H1 (cell line): ENCODE data around the gene NELL1. TPM values are rescaled to one million over a fixed set of nuclear protein-coding genes. Genes with fewer than 3 reads are reported as not detected.

Experiments
- CTCF ChIA-PET: fragments of 300-600 bp; sonication (Branson Sonifier 250); formaldehyde crosslinking; loops from one replicate; lab custom pipeline; 2021; ENCODE audit not compliant: partially characterized antibody; lab: Charles Lee
- POLR2A ChIA-PET: fragments of 300-600 bp; sonication (Branson Sonifier 250); formaldehyde crosslinking; loops from one replicate; lab custom pipeline; 2021; ENCODE audit warnings: inconsistent platforms; ENCODE audit not compliant: partially characterized antibody; lab: Charles Lee
- DNase-seq, 2 experiments: peaks; one replicate each; pipeline versions ENCODE4 v3.0.0 to v3.0.0-alpha.2; 2010 to 2022; ENCODE audit warnings: low spot score in 2 of 2, low read depth in 1 of 2, mixed read lengths in 1 of 2
- FAIRE-seq: peaks from 2 replicates; lab custom pipeline; 2011; peaks lifted over from hg19 to GRCh38; lab: Jason Lieb, UNC
- H2AFZ ChIP-seq: 2 replicates; pipeline ENCODE4 v1.8.1; 2012; ENCODE audit warnings: low read length, inconsistent platforms
- H2AK5ac ChIP-seq: 2 replicates; pipeline ENCODE4 v1.6.1; 2013; ENCODE audit warnings: low read depth, low read length
- H2BK120ac ChIP-seq: replicated peaks from 2 replicates; pipeline ENCODE3; 2013; ENCODE audit warnings: low read depth, low read length, inconsistent platforms
- H2BK12ac ChIP-seq: 2 replicates; pipeline ENCODE4 v1.6.1; 2013; ENCODE audit warnings: low read depth, low read length
- H2BK15ac ChIP-seq: 2 replicates; pipeline ENCODE4 v1.6.1; 2013; ENCODE audit warnings: low read length
- H2BK20ac ChIP-seq: 2 replicates; pipeline ENCODE4 v1.6.1; 2013; ENCODE audit warnings: low read length
- H2BK5ac ChIP-seq: 2 replicates; pipeline ENCODE4 v1.6.1; 2013; ENCODE audit warnings: low read depth, low read length
- H3K14ac ChIP-seq: 2 replicates; pipeline ENCODE4 v1.6.1; 2013; ENCODE audit warnings: inconsistent platforms; ENCODE audit not compliant: insufficient read length
- H3K18ac ChIP-seq: 2 replicates; pipeline ENCODE4 v1.6.1; 2013; ENCODE audit warnings: low read length; ENCODE audit errors: extremely low read depth
- H3K23ac ChIP-seq: 2 replicates; pipeline ENCODE4 v1.6.1; 2013; ENCODE audit warnings: inconsistent platforms; ENCODE audit not compliant: insufficient read length
- H3K23me2 ChIP-seq: 2 replicates; pipeline ENCODE4 v1.6.1; 2013; ENCODE audit warnings: low read depth, low read length
- H3K27ac ChIP-seq: 2 replicates; pipeline ENCODE4 v1.6.1; 2011; ENCODE audit warnings: low read depth, low read length, inconsistent platforms
- H3K27me3 ChIP-seq, 4 experiments: replicated peaks in 1 of 4; 1 replicate in 1 of 4; 2 replicates in 3 of 4; pipeline versions ENCODE4 v1.6.1 to v1.8.1; 2011 to 2013; ENCODE audit warnings: low read length in 3 of 4, mild to moderate bottlenecking in 3 of 4, inconsistent platforms in 2 of 4, mixed read lengths in 2 of 4, moderate library complexity in 1 of 4; ENCODE audit not compliant: control insufficient read depth in 3 of 4, insufficient read depth in 3 of 4; ENCODE audit errors: extremely low read depth in 1 of 4
- H3K36me3 ChIP-seq, 4 experiments: 2 replicates each; pipeline versions ENCODE4 v1.6.1 to v1.8.1; 2011 to 2013; ENCODE audit warnings: mild to moderate bottlenecking in 4 of 4, low read length in 3 of 4, moderate library complexity in 2 of 4, control low read depth in 1 of 4, inconsistent platforms in 1 of 4; ENCODE audit not compliant: insufficient read depth in 4 of 4, control insufficient read depth in 2 of 4
- H3K4ac ChIP-seq: replicated peaks from 2 replicates; pipeline ENCODE3; 2013; ENCODE audit warnings: low read length, low read depth, mixed read lengths, inconsistent platforms; ENCODE audit not compliant: insufficient read length
- H3K4me1 ChIP-seq, 4 experiments: replicated peaks in 1 of 4; 1 replicate in 1 of 4; 2 replicates in 3 of 4; pipeline versions ENCODE4 v1.6.1 to v1.8.1; 2011 to 2013; ENCODE audit warnings: low read length in 3 of 4, inconsistent platforms in 2 of 4, mixed read lengths in 1 of 4; ENCODE audit not compliant: insufficient read depth in 4 of 4, control insufficient read depth in 3 of 4
- H3K4me2 ChIP-seq, 2 experiments: 2 replicates each; pipeline versions ENCODE4 v1.6.1 to v1.8.1; 2011 to 2013; ENCODE audit warnings: low read depth in 2 of 2, low read length in 2 of 2, control low read depth in 1 of 2, inconsistent platforms in 1 of 2, mild to moderate bottlenecking in 1 of 2; ENCODE audit not compliant: insufficient read depth in 1 of 2
- H3K4me3 ChIP-seq, 4 experiments: fragments of 200-600, 300-600 bp in 1 of 4; sonication (generic), shearing (Covaris generic), sonication (Bioruptor Twin) in 1 of 4; 2 replicates each; pipeline versions ENCODE4 v1.5.1 to v1.8.1; 2011 to 2016; ENCODE audit warnings: low read length in 4 of 4, low read depth in 3 of 4, control low read depth in 2 of 4, inconsistent platforms in 2 of 4, mild to moderate bottlenecking in 2 of 4, mixed read lengths in 1 of 4, moderate library complexity in 1 of 4; ENCODE audit not compliant: insufficient read depth in 2 of 4; ENCODE audit errors: extremely low read depth in 1 of 4
- H3K56ac ChIP-seq: replicated peaks from 2 replicates; pipeline ENCODE3; 2013; ENCODE audit warnings: low read depth, mild to moderate bottlenecking, mixed read lengths, low read length, inconsistent platforms; ENCODE audit not compliant: insufficient read length
- H3K79me1 ChIP-seq: 2 replicates; pipeline ENCODE4 v1.6.1; 2013; ENCODE audit warnings: low read depth, low read length, control low read depth
- H3K79me2 ChIP-seq, 2 experiments: 2 replicates each; pipeline versions ENCODE4 v1.6.1 to v1.8.1; 2012 to 2013; ENCODE audit warnings: low read length in 2 of 2, mild to moderate bottlenecking in 2 of 2, inconsistent platforms in 1 of 2; ENCODE audit not compliant: insufficient read depth in 2 of 2, control insufficient read depth in 1 of 2
- H3K9ac ChIP-seq, 4 experiments: replicated peaks in 1 of 4; 1 replicate in 1 of 4; 2 replicates in 3 of 4; pipeline versions ENCODE4 v1.6.1 to v1.8.1; 2011 to 2013; ENCODE audit warnings: low read depth in 3 of 4, low read length in 3 of 4, control low read depth in 2 of 4, mild to moderate bottlenecking in 2 of 4, moderate library complexity in 2 of 4, inconsistent platforms in 1 of 4; ENCODE audit errors: extremely low read depth in 1 of 4
- H3K9me3 ChIP-seq, 2 experiments: 2 replicates each; pipeline versions ENCODE4 v1.6.1 to v1.8.1; 2012 to 2013; ENCODE audit warnings: mild to moderate bottlenecking in 2 of 2, moderate library complexity in 2 of 2, control low read depth in 1 of 2, inconsistent platforms in 1 of 2, low read depth in 1 of 2, low read length in 1 of 2, mixed read lengths in 1 of 2; ENCODE audit not compliant: insufficient read depth in 2 of 2
- H4K20me1 ChIP-seq, 2 experiments: replicated peaks in 1 of 2; 2 replicates each; pipeline versions ENCODE3 to v1.8.1; 2011 to 2013; ENCODE audit warnings: inconsistent platforms in 2 of 2, low read length in 2 of 2, mild to moderate bottlenecking in 1 of 2; ENCODE audit not compliant: insufficient read depth in 2 of 2, control insufficient read depth in 1 of 2
- H4K5ac ChIP-seq: 2 replicates; pipeline ENCODE4 v1.6.1; 2013; ENCODE audit warnings: low read length, low read depth, mixed read lengths, inconsistent platforms; ENCODE audit not compliant: insufficient read length
- H4K8ac ChIP-seq: 2 replicates; pipeline ENCODE4 v1.8.0; 2013; ENCODE audit warnings: mild to moderate bottlenecking, moderate library complexity, low read length, inconsistent platforms; ENCODE audit not compliant: insufficient read depth; ENCODE audit errors: extremely low read depth
- H4K91ac ChIP-seq: replicated peaks from 2 replicates; pipeline ENCODE3; 2013; ENCODE audit warnings: low read length, mixed read lengths, inconsistent platforms; ENCODE audit not compliant: insufficient read length
- ATF3 ChIP-seq: IDR thresholded peaks from 2 replicates; pipeline ENCODE4 v1.6.1; 2011; ENCODE audit warnings: low read depth, mild to moderate bottlenecking, low read length; ENCODE audit not compliant: insufficient read depth
- CREB1 ChIP-seq: IDR thresholded peaks from 2 replicates; pipeline ENCODE4 v1.6.1; 2012; ENCODE audit warnings: inconsistent platforms
- HDAC6 ChIP-seq: IDR thresholded peaks from one replicate; pipeline ENCODE4 v1.7.1; 2012; ENCODE audit warnings: low read depth, mild to moderate bottlenecking, inconsistent platforms, low read length, moderate library complexity
- NRF1 ChIP-seq: IDR thresholded peaks from 2 replicates; pipeline ENCODE4 v1.6.1; 2011; ENCODE audit warnings: mild to moderate bottlenecking, low read depth, low read length, improper control_type of control experiment
- PHF8 ChIP-seq: fragments of 200-600 bp; sonication (generic); conservative IDR thresholded peaks from 2 replicates; pipeline ENCODE4 v1.7.1; 2012; ENCODE audit warnings: low read depth, mild to moderate bottlenecking, inconsistent platforms, low read length, moderate library complexity
- SAP30 ChIP-seq: fragments of 300-600 bp; sonication (generic); IDR thresholded peaks from 2 replicates; pipeline ENCODE4 v1.7.1; 2012; ENCODE audit warnings: low read length, moderate library complexity, mild to moderate bottlenecking, inconsistent platforms; ENCODE audit not compliant: insufficient read depth, insufficient replicate concordance
- YY1 ChIP-seq: IDR thresholded peaks from 2 replicates; pipeline ENCODE4 v1.6.1; 2011; ENCODE audit warnings: low read depth, mild to moderate bottlenecking, low read length
- polyA plus RNA-seq, 7 experiments: library from polyadenylated mRNA; depleted of rRNA in 3 of 7; stranded (reverse) in 5 of 7; unstranded in 2 of 7; fragments of >200 nt in 5 of 7; fragments of 200-250 nt in 2 of 7; gene quantifications; 1 replicate in 5 of 7; 2 replicates in 1 of 7; 4 replicates in 1 of 7; pipeline versions ENCODE4 v1.2.1 to v1.2.3, GENCODE V29; 2011 to 2013; ENCODE audit warnings: missing spikeins in 2 of 7, mixed read lengths in 2 of 7
- total RNA-seq: library from RNA; stranded (reverse); fragmentation: NEBNext Ultra II Directional; extraction: Animal tissue kit (Norgen Biotek cat#: 25700); gene quantifications from 2 replicates; pipeline ENCODE4 v1.2.1, GENCODE V29; 2021
- TF ChIP-seq, protein P1 (sequence below): IDR thresholded peaks from 2 replicates; pipeline ENCODE4 v1.6.1; 2011; ENCODE audit warnings: low read length, improper control_type of control experiment

The NELL1 gene
- total and polyA plus RNA-seq, 2 of the 8 experiments (the other 6 are each of a cell fraction or from before 2014, with no cell fraction given) = 0.21 TPM; not detected in 1

- POLR2A ChIA-PET = no interaction called here
- CTCF ChIA-PET = interaction anchor here (1.3 kb wide), 1 partner anchor 27 kb away, joined by 3 read pairs; no protein-coding TSS in a partner anchor
- no peak overlapping the region for H4K8ac ChIP-seq
- no peak overlapping the region for H4K5ac ChIP-seq
- no peak overlapping the region for H3K4me2 ChIP-seq
- DNase-seq (no peak), FAIRE-seq (no peak)
- no peak overlapping the region for H2BK20ac ChIP-seq
- H4K20me1 ChIP-seq = no peaks in the 10 kb centered on the region
- H3K23ac ChIP-seq = no peak overlapping the region
- no peak overlapping the region for H3K4me3 ChIP-seq
- TF ChIP-seq ATF3 (no peak), SAP30 (no peak), CREB1 (no peak), NRF1 (no peak), HDAC6 (no peak), PHF8 (no peak), YY1 (no peak)
- TF ChIP-seq, protein P1, sequence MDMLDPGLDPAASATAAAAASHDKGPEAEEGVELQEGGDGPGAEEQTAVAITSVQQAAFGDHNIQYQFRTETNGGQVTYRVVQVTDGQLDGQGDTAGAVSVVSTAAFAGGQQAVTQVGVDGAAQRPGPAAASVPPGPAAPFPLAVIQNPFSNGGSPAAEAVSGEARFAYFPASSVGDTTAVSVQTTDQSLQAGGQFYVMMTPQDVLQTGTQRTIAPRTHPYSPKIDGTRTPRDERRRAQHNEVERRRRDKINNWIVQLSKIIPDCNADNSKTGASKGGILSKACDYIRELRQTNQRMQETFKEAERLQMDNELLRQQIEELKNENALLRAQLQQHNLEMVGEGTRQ = no peak
- H4K91ac ChIP-seq = no peak overlapping the region
- H2BK12ac ChIP-seq = no peak overlapping the region
- no peaks in the 10 kb centered on the region for H3K27me3 ChIP-seq
- no peak overlapping the region for H3K18ac ChIP-seq
- H3K56ac ChIP-seq = no peak overlapping the region
- H3K79me2 ChIP-seq = no peaks in the 10 kb centered on the region
- H3K9ac ChIP-seq = no peak overlapping the region
- H3K4ac ChIP-seq = no peak overlapping the region
- no peak overlapping the region for H2AFZ ChIP-seq
- H3K27ac ChIP-seq = no peak overlapping the region
- H3K23me2 ChIP-seq = no peaks in the 10 kb centered on the region; the same call in 1 of the 2 replicates
- H2BK120ac ChIP-seq = no peak overlapping the region
- no peak overlapping the region for H3K14ac ChIP-seq
- H3K79me1 ChIP-seq = no peaks in the 10 kb centered on the region
- H3K36me3 ChIP-seq = no peaks in the 10 kb centered on the region
- H3K4me1 ChIP-seq = no peaks in the 10 kb centered on the region
- H3K9me3 ChIP-seq = no peaks in the 10 kb centered on the region
- no peak overlapping the region for H2BK15ac ChIP-seq
- no peak overlapping the region for H2AK5ac ChIP-seq
- H2BK5ac ChIP-seq = no peak overlapping the region
These were observed 516.6 kb downstream of the NELL1 start for GRCh38 chr11:21185959-21186358.
